ENCODE measurements around the gene UXS1.

UXS1 gene

GRCh38 chr2:106054880-106055655 is 139.0 kb downstream of the UXS1 start:
- no peak for DNase-seq (ENCODE audit: low read depth in 2 of 2, low spot score in 1 of 2)

- DNase-seq (ENCODE audit: low read depth in 2 of 2, low spot score in 1 of 2), result no peak
Observed at GRCh38 chr2:106054321-106054720, 139.8 kb downstream of the UXS1 start.

- no peak for DNase-seq (ENCODE audit: low read depth in 2 of 2, low spot score in 1 of 2)
Observed at GRCh38 chr2:106053581-106053980, 140.5 kb downstream of the UXS1 start.

- no peak for DNase-seq (ENCODE audit: low read depth in 2 of 2, low spot score in 1 of 2)
Observed at GRCh38 chr2:106053116-106053515, 141.0 kb downstream of the UXS1 start.

DNA sequence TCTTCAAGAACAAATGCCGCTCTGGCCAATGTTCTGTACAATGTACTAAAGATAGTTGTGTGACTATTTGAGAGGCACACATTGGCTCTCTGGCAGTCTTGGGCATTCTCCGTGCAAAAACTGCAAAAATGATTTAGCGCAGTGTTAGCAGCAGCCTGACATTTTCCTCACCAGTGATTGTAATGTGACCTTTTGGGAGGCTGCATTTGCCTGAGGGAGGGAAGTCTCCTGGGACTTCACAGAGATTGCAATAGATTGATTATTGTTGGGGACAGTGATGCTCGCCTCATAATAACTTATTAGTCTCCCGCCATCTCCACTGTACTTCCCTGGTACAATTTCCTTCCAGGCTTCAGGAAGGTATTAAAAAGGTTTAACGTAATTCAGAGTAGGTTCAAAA is 149.2 kb downstream of the UXS1 start:
- no peak for DNase-seq (ENCODE audit: low read depth in 2 of 2, low spot score in 1 of 2)

- DNase-seq (ENCODE audit: low read depth in 2 of 2, low spot score in 1 of 2), result no peak
Observed at GRCh38 chr2:106044021-106044420, 150.1 kb downstream of the UXS1 start.
